SK-N-SH treated with all-trans-retinoic acid at 6 μM for 48 hours (cell line): ENCODE data around the gene CST9L.

Experiments used
- ARNTL ChIP-seq: fragments of 450-650 bp; formaldehyde crosslinking; IDR thresholded peaks from 2 replicates; pipeline ENCODE4 v1.5.0; 2020; ENCODE audit warnings: low read depth, mild to moderate bottlenecking, moderate library complexity, borderline replicate concordance
- RARB ChIP-seq: fragments of 250-450 bp; sonication (Bioruptor Pico); IDR thresholded peaks from 2 replicates; pipeline ENCODE4 v1.8.0; 2021; ENCODE audit warnings: mild to moderate bottlenecking, moderate library complexity
- ZFP30 ChIP-seq: fragments of 450-650 bp; formaldehyde crosslinking; IDR thresholded peaks from 2 replicates; pipeline ENCODE4 v1.5.0; 2022; ENCODE audit warnings: mild to moderate bottlenecking, moderate library complexity
- ZNF565 ChIP-seq: fragments of 450-650 bp; formaldehyde crosslinking; conservative IDR thresholded peaks from 2 replicates; pipeline ENCODE4 v1.5.0; 2020; ENCODE audit warnings: low read depth, mild to moderate bottlenecking, moderate library complexity
- ZNF70 ChIP-seq: fragments of 450-650 bp; formaldehyde crosslinking; IDR thresholded peaks from 2 replicates; pipeline ENCODE4 v1.5.0; 2020; ENCODE audit warnings: mild to moderate bottlenecking, moderate library complexity
- TF ChIP-seq, protein P1 (sequence below): fragments of 250-450 bp; sonication (Bioruptor Pico); IDR thresholded peaks from 2 replicates; pipeline ENCODE4 v1.5.0; 2020; ENCODE audit warnings: mild to moderate bottlenecking, moderate library complexity
- TF ChIP-seq, protein P2 (sequence below): fragments of 250-450 bp; sonication (Bioruptor Pico); IDR thresholded peaks from 2 replicates; pipeline ENCODE4 v1.5.1; 2020; ENCODE audit warnings: low read depth, mild to moderate bottlenecking, moderate library complexity
- TF ChIP-seq, protein P3 (sequence below): fragments of 250-450 bp; sonication (Bioruptor Pico); IDR thresholded peaks from 2 replicates; pipeline ENCODE4 v1.8.0; 2020; ENCODE audit warnings: mild to moderate bottlenecking, moderate library complexity, borderline replicate concordance

DNA sequence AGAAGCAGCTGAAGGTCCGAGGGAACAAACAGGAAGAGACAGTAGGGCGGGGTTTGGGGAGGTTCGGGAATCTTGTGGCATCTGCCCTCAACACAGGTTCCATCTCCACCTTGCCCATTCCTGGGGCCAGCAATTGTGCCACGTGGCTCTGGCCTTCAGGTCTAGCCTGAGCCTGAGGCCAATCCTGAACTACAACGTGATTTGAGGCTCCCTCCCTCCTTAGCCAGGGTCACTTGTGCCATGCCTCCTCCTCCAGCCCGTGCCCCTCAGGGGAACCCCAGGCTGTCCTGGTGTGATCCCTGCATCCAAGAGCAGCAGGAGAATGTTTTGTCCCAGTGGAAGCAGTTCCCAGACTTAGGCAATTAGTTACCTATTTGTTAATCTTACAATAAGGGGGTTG, 34.4 kb upstream of the CST9L start:
- TF ChIP-seq, protein P1, sequence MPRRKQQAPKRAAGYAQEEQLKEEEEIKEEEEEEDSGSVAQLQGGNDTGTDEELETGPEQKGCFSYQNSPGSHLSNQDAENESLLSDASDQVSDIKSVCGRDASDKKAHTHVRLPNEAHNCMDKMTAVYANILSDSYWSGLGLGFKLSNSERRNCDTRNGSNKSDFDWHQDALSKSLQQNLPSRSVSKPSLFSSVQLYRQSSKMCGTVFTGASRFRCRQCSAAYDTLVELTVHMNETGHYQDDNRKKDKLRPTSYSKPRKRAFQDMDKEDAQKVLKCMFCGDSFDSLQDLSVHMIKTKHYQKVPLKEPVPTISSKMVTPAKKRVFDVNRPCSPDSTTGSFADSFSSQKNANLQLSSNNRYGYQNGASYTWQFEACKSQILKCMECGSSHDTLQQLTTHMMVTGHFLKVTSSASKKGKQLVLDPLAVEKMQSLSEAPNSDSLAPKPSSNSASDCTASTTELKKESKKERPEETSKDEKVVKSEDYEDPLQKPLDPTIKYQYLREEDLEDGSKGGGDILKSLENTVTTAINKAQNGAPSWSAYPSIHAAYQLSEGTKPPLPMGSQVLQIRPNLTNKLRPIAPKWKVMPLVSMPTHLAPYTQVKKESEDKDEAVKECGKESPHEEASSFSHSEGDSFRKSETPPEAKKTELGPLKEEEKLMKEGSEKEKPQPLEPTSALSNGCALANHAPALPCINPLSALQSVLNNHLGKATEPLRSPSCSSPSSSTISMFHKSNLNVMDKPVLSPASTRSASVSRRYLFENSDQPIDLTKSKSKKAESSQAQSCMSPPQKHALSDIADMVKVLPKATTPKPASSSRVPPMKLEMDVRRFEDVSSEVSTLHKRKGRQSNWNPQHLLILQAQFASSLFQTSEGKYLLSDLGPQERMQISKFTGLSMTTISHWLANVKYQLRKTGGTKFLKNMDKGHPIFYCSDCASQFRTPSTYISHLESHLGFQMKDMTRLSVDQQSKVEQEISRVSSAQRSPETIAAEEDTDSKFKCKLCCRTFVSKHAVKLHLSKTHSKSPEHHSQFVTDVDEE (CRISPR knock-in tag), result no peak
- TF ChIP-seq, protein P2, sequence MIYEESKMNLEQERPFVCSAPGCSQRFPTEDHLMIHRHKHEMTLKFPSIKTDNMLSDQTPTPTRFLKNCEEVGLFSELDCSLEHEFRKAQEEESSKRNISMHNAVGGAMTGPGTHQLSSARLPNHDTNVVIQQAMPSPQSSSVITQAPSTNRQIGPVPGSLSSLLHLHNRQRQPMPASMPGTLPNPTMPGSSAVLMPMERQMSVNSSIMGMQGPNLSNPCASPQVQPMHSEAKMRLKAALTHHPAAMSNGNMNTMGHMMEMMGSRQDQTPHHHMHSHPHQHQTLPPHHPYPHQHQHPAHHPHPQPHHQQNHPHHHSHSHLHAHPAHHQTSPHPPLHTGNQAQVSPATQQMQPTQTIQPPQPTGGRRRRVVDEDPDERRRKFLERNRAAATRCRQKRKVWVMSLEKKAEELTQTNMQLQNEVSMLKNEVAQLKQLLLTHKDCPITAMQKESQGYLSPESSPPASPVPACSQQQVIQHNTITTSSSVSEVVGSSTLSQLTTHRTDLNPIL (CRISPR knock-in tag), result no peak
- TF ChIP-seq, protein P3, sequence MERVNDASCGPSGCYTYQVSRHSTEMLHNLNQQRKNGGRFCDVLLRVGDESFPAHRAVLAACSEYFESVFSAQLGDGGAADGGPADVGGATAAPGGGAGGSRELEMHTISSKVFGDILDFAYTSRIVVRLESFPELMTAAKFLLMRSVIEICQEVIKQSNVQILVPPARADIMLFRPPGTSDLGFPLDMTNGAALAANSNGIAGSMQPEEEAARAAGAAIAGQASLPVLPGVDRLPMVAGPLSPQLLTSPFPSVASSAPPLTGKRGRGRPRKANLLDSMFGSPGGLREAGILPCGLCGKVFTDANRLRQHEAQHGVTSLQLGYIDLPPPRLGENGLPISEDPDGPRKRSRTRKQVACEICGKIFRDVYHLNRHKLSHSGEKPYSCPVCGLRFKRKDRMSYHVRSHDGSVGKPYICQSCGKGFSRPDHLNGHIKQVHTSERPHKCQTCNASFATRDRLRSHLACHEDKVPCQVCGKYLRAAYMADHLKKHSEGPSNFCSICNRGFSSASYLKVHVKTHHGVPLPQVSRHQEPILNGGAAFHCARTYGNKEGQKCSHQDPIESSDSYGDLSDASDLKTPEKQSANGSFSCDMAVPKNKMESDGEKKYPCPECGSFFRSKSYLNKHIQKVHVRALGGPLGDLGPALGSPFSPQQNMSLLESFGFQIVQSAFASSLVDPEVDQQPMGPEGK (CRISPR knock-in tag), result no peak
- TF ChIP-seq ZNF565 (CRISPR knock-in tag) (no peak), ZNF70 (CRISPR knock-in tag) (no peak), ZFP30 (CRISPR knock-in tag) (no peak), RARB (CRISPR knock-in tag) (no peak), ARNTL (CRISPR knock-in tag) (no peak)
